Measurements from ENCODE around the gene RMND1. TPM values are rescaled to one million over a fixed set of nuclear protein-coding genes. Genes with fewer than 3 reads are reported as not detected.

RMND1 gene
- total and polyA plus RNA-seq, 10 donors: 11.7 to 23.2 (median 14.8) TPM

DNA sequence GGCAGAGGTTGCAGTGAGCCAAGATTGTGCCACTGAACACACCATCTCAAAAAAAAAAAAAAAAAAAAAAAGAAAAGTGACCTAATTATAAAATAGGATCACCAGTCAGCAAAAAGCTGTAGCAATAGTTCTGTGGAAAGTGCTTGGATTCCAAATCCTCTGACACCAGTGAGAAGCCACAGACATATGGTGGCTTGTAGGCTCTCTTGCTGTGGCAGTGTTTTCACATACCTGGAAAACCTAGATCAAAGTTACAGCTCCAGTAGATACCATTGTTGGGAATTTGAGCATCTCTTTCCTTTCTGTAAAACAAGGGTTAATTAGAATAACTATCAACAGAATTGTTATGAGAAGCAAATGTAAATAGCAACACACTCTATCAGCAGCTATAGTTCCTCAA, 46.0 kb upstream of the RMND1 start:
- peaks cover 0 to 73% (median 21%) of the 10 kb centered on the region in 6 donors for H3K4me1 ChIP-seq
- no peak for TF ChIP-seq POLR2AphosphoS5 (IDR thresholded peaks at IDR 0.05)
- TF ChIP-seq POLR2A (IDR thresholded peaks at IDR 0.05): no peak

DNA sequence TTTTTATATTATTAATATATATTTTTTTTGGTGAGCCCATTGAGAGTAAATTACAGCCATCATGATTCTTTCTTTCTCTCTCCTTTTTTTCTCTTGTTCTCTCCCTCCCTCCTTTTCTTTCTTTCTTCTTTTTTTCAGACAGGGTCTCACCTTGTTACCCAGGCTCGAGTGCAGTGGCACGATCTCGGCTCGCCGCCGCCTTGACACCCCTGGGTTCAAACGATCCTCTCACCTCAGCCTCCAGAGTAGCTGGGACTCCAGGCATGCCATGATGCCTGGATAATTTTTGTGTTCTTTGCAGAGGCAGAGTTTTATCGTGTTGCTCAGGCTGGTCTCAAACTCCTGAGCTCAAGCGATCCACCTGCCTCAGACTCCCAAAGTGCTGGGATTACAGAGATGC, 43.5 kb upstream of the RMND1 start:
- intact Hi-C loops (cut with DNase I; ENCODE audit: low total_unique reads): no loop called here
- TF ChIP-seq, protein P1, sequence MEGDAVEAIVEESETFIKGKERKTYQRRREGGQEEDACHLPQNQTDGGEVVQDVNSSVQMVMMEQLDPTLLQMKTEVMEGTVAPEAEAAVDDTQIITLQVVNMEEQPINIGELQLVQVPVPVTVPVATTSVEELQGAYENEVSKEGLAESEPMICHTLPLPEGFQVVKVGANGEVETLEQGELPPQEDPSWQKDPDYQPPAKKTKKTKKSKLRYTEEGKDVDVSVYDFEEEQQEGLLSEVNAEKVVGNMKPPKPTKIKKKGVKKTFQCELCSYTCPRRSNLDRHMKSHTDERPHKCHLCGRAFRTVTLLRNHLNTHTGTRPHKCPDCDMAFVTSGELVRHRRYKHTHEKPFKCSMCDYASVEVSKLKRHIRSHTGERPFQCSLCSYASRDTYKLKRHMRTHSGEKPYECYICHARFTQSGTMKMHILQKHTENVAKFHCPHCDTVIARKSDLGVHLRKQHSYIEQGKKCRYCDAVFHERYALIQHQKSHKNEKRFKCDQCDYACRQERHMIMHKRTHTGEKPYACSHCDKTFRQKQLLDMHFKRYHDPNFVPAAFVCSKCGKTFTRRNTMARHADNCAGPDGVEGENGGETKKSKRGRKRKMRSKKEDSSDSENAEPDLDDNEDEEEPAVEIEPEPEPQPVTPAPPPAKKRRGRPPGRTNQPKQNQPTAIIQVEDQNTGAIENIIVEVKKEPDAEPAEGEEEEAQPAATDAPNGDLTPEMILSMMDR (IDR thresholded peaks at IDR 0.05 in 8 of 11, conservative IDR thresholded peaks at IDR 0.05 in 3 of 11): no peak
- TF ChIP-seq POLR2AphosphoS5 (IDR thresholded peaks at IDR 0.05) (no peak), POLR2A (IDR thresholded peaks at IDR 0.05) (no peak)
- 93 to 96% (median 94%) methylated on average over 9 of the region's 9 CpGs for WGBS, 5 donors
- Histone ChIP-seq H3K4me1 (peaks cover 0 to 58% (median 20%) of the 10 kb centered on the region in 6 donors), H3K36me3 (no peaks in the 10 kb centered on the region), H3K9me3 (no peaks in the 10 kb centered on the region), H3K27me3 (replicated peaks in 1 of 7) (peaks cover 0 to 49% (median 10%) of the 10 kb centered on the region in 7 donors), H3K4me3 (no peak overlapping the region), H3K27ac (no peak overlapping the region)
- no peak for DNase-seq

More for the DNA sequence above, 46.0 kb upstream of the RMND1 start:
- H3K36me3 ChIP-seq: no peaks in the 10 kb centered on the region
- intact Hi-C loops (cut with DNase I; ENCODE audit: low total_unique reads): no loop called here
- peak overlapping the region in 1 of 8 donors; percentile 19 for H3K4me3 ChIP-seq
- no peak for DNase-seq
- H3K9me3 ChIP-seq: no peaks in the 10 kb centered on the region
- peaks cover 0 to 32% (median 10%) of the 10 kb centered on the region in 7 donors for H3K27me3 ChIP-seq (replicated peaks in 1 of 7)
- peak overlapping the region in 7 of 8 donors; percentile 28 to 84 (median 67) for H3K27ac ChIP-seq

DNA sequence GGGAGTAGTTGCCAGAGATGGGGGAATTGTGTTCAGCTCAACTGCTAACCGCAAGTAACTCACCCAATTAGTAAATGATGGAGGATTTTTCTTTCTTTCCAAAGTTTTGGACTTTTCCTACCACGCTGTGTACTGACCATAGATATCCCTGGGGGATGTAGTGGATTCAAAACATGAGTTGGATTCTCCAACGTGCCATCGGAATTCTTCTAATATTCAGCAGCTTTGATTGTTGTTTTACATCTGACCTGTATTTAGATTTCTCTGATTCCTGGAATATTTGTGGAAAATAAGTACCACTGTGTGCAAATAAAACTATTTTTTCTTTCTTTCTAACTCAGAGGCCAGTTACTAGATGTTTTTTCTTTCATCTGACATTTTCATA, 43.0 kb upstream of the RMND1 start:
- WGBS, 5 donors: 44 to 57% (median 48%) methylated on average over 4 of the region's 4 CpGs
- peak overlapping the region in 5 of 8 donors; percentile 79 to 87 (median 84) for H3K27ac ChIP-seq

DNA sequence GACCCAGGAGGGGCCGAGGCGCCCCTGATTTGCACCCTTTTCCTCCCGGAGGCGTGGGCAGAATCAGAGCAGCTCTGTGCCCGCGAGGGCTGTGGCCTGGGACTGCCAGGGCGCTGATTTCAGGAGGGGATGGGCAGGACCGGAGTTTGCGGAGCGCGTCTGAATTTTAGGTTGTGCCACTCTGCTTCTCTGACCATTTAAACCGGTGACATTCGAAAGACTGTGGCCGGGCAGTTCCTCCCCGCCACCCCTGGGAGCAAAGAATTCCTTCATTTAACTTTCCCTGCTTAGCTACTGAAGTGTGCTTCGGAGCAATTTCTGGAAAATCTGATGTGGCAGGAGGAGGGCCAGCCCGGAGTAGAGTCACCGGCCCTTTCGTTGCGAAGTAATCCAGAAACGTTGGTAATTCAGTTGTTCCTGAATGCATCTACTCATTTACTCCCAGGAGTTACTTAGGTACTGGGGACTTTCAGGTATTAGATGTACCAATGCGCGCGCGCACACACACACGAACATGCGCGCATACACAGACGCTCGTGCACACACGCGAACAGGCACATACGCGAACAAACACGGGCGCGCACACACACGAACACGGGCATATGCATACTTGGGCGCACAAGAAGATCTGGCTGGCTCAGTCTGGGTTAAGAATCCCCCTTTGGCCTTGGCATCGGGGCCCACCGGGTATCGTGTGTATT, 42.5 kb upstream of the RMND1 start:
- TF ChIP-seq, protein P1 (IDR thresholded peaks at IDR 0.05 in 8 of 11, conservative IDR thresholded peaks at IDR 0.05 in 3 of 11): no peak
- TF ChIP-seq POLR2AphosphoS5 (IDR thresholded peaks at IDR 0.05): peak in 2 of 3 donors; percentile 4 to 60
- peak in 1 of 3 donors; percentile 11 for TF ChIP-seq POLR2A (IDR thresholded peaks at IDR 0.05)
- DNase-seq: peak; percentile 82
- Histone ChIP-seq H3K27me3 (replicated peaks in 1 of 7) (peaks cover 0 to 49% (median 10%) of the 10 kb centered on the region in 7 donors), H3K4me3 (peak overlapping the region; percentile 31 to 79 (median 59)), H3K36me3 (no peaks in the 10 kb centered on the region), H3K27ac (peak overlapping the region; percentile 57 to 87 (median 84)), H3K4me1 (peaks cover 0 to 48% (median 20%) of the 10 kb centered on the region in 6 donors), H3K9me3 (no peaks in the 10 kb centered on the region)
- 2 to 3% (median 2%) methylated on average over 28 to 43 of the region's 43 CpGs for WGBS, 5 donors
- intact Hi-C loops (cut with DNase I; ENCODE audit: low total_unique reads): no loop called here

More for the DNA sequence above, 43.0 kb upstream of the RMND1 start:
- H3K27me3 ChIP-seq (replicated peaks in 1 of 7): peaks cover 0 to 49% (median 10%) of the 10 kb centered on the region in 7 donors
- intact Hi-C loops (cut with DNase I; ENCODE audit: low total_unique reads): no loop called here
- H3K4me3 ChIP-seq: peak overlapping the region in 6 of 8 donors; percentile 56 to 79 (median 62)
- TF ChIP-seq POLR2AphosphoS5 (IDR thresholded peaks at IDR 0.05) (no peak), POLR2A (IDR thresholded peaks at IDR 0.05) (no peak)
- TF ChIP-seq, protein P1 (IDR thresholded peaks at IDR 0.05 in 8 of 11, conservative IDR thresholded peaks at IDR 0.05 in 3 of 11): no peak
- peaks cover 0 to 54% (median 20%) of the 10 kb centered on the region in 6 donors for H3K4me1 ChIP-seq
- no peaks in the 10 kb centered on the region for H3K36me3 ChIP-seq
- no peak for DNase-seq
- H3K9me3 ChIP-seq: no peaks in the 10 kb centered on the region
